ENCODE data around the gene RNF224.

RNF224 gene

DNA sequence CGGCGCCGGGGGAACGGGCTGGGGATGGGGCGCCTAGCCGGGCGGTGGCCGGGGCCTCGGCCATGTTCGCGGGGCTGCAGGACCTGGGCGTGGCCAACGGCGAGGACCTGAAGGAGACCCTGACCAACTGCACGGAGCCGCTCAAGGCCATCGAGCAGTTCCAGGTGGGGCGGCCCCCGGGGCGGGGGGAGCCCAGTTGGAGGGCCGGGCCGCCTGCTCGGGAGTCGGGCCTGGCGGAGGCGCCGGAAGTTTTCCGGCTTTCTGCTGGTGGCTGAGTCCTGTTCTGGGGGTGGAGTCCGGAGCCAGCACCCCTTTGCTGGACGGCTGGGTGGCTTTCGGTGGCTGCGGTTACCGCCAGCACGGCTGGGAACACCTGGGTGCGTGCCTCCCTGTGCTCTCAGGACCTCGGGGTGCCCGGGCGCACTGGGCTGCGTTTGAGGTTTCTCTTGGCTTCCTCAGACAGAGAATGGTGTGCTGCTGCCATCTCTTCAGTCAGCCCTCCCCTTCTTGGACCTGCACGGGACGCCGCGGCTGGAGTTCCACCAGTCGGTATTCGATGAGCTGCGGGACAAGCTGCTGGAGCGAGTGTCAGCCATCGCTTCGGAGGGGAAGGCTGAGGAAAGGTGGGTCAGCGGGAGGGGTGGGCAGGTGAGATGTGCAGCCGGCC lies 28.3 kb downstream of the RNF224 start:
- DNase-seq: peak; percentile 51

GRCh38 chr9:137256362-137256761 lies 29.1 kb downstream of the RNF224 start:
- DNase-seq: no peak

GRCh38 chr9:137256856-137257255 lies 29.6 kb downstream of the RNF224 start:
- no peak for DNase-seq

DNA sequence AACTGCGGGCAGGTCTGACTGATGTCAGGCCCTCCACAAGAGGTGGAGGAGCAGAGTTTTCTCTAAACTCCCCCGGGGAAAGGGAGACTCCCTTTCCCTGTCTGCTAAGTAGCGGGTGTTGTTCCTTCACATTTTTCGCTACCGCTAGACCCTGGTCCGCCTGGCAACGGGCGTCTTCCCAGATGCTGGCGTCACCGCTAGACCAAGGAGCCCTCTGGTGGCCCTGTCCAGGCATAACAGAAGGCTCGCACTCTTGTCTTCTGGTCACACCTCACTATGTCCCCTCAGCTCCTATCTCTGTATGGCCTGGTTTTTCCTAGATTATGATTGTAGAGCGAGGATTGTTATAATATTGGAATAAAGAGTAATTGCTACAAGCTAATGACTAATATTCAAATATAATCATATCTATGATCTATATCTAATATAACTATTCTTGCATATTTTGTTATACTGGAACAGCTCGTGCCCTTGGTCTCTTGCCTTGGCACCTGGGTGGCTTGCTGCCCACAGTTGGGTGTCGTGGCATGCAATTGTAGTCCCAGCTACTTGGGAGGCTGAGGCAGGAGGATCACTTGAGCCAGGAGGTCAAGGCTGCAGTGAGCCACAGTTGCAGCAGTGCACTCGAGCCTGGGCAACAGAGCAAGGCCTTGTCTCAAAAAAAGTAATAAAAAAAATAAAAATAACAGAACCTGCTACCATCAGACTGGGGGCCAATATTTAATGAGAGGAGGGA lies 35.0 kb downstream of the RNF224 start:
- DNase-seq: peak; percentile 41

DNA sequence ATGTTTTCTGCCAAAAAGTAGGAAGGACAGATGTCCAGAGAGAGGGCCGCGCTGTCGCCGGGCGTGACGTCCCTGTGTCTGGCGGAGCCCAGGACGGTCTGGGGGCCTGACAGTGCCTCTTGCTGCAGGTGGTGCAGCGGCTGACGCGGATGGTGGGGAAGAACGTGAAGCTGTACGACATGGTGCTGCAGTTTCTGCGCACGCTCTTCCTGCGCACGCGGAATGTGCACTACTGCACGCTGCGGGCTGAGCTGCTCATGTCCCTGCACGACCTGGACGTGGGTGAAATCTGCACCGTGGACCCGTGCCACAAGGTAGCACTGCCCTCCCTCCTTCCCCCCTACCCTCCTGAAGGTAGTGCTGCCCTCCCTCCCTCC lies 35.6 kb downstream of the RNF224 start:
- no peak for DNase-seq

DNA sequence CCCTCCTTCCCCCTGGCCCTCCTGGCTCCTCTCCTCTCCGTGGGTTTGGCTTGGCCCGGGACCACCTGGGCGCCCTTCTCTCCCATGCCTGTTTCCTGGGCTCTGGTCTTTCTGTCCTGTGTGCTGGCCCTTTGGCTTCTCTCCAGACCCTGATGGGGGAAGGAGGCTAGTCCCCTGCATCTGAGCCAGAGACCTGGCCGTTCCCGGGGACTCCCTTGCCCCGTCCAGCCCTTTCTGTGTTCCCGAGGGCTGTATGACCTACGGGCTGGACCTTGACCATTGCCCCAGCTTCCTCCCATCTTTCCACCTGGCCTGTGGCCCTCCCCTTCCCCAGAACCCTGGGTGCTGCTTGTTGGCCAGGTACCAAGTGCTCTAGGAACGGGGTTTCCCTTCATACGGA lies 36.2 kb downstream of the RNF224 start:
- DNase-seq: no peak

GRCh38 chr9:137264067-137264466 lies 36.8 kb downstream of the RNF224 start:
- DNase-seq: no peak

- no peak for DNase-seq
Measured at GRCh38 chr9:137265496-137266161, 38.3 kb downstream of the RNF224 start.

GRCh38 chr9:137266162-137266527 lies 38.8 kb downstream of the RNF224 start:
- no peak for DNase-seq

GRCh38 chr9:137266585-137267453 lies 39.5 kb downstream of the RNF224 start:
- DNase-seq: no peak

DNA sequence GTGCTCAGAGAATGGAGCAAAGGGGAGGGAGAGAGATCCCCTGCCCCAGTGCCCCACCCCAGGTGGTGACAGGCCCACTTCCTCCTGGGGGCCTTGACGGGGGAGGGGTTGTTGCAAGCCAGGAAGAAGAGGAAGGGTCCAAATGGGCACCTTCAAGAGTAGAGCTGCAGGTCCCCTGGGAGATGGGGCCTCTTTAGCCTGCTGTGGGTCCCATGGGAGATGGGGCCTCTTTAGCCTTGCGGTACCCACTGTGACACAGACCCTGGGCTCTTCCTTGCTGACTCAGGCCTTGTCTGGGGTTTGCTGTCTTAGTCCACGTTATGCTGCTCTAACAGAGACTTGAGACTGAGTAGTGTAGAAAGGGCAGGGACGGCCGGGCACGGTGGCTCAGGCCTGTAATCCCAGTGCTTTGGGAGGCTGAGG lies 40.6 kb downstream of the RNF224 start:
- no peak for DNase-seq

DNA sequence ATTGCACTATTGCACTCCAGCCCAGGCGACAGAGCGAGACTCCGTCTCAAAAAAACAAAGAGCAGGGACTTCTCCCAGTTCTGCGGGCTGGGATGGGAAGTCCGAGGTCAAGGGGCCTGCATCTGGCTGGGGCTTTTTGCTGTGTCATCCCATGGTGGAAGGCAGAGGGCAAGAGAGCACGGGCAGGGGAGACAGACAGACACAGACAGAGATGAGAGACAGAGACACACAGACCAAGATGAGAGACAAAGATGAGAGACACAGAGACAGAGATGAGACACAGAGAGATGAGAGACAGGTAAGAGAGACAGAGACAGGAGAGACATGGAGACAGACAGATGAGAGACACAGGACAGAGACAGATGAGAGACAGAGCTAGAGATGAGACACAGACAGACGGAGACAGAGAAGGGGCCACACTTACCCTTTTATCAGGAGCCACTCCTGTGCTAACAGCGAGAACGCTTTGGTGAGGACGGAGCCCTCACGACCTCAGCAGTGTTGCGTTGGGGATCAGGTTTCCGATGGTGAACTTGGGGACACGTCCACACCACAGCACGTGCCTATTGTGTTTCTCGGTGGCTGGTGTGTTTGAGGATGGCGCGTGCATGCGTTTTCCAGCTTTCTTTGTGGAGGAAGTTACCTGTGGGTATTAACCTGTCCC lies 41.4 kb downstream of the RNF224 start:
- DNase-seq: no peak

- peak; percentile 48 for DNase-seq
Measured at GRCh38 chr9:137269231-137269772, 42.0 kb downstream of the RNF224 start.

GRCh38 chr9:137270929-137271695 lies 43.8 kb downstream of the RNF224 start:
- DNase-seq: no peak

- no peak for DNase-seq
Measured at GRCh38 chr9:137271696-137272076, 44.4 kb downstream of the RNF224 start.

DNA sequence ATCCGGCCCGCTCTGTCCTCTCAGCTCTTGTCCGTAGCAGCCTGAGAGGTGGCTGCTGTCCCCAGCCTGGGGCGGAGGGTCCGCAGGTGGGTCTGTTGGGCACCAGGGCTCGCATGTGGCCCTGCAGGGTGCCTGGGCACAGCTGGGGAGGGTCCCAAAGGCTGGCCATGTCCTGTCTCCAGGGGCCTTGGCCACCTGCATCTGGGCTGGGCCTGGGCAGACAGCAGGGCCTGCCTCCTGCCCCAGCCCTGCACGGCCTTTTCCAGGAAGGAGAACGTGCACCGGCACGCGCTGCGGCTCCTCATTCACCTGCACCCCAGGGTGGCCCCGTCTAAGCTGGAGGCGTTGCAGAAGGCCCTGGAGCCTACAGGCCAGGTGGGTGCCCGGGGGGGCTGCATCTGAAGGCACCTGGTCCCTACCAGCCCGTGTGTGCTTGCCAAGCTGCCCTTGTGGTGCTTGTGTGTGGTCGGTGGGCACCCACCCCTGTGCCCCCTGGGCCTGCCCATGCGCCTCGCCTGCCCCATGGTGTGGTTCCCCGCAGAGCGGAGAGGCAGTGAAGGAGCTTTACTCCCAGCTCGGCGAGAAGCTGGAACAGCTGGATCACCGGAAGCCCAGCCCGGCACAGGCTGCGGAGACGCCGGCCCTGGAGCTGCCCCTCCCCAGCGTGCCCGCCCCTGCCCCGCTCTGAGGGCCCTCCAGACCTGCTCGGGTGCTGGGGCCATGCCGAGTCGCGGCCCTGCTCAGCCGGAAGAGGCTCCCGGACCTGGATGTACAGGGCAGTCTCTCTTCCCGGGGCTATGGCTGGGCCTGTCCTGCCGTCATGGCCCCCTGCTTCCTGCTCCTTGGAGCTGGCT lies 45.2 kb downstream of the RNF224 start:
- no peak for DNase-seq

DNA sequence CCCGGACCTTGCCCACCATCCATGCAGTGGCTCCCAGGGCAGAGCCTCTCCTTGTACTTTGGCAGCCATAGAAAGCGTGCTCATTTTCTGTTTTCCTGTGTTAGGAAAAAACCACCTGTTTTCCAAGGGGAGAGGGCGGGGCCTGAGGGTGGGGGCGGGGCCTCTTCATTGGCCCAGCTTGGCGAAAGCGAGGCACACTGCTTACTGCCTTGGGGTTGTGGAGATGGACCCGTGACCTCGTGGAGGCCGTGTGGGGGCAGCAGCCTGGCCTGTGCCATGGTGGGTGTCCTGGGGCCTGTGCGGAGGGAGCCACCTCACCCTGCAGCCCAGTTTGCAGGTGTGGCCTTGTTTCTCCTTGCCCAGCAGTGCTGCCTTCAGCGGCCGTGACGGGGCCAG lies 45.8 kb downstream of the RNF224 start:
- no peak for DNase-seq

GRCh38 chr9:137273611-137274320 lies 46.5 kb downstream of the RNF224 start:
- DNase-seq: no peak

- DNase-seq: no peak
Measured at GRCh38 chr9:137275203-137275587, 47.9 kb downstream of the RNF224 start.

Data from EL (cell line).